Stimulated activated CD4-positive, alpha-beta T cell treated with anti-CD3 and anti-CD28 coated beads, Interleukin-1b, Interleukin-23, amount 100 ng/mL, for 24 hours (primary cell): ENCODE data around the gene TFR2.
"Not testable (repeated sequence)": the region's sequence is repeated elsewhere in the genome, so short reads cannot be mapped to it uniquely, and the experiment has no call there.

Experiments used
- DNase-seq, 4 experiments: peaks; one replicate each; pipeline ENCODE4 v3.0.0-alpha.2; 2020; ENCODE audit warnings: low read depth in 4 of 4, low spot score in 1 of 4

The TFR2 gene

GRCh38 chr7:100678291-100678984, 37.1 kb upstream of the TFR2 start:
- no peak for DNase-seq

- DNase-seq: no peak
These were observed 36.2 kb upstream of the TFR2 start for GRCh38 chr7:100677308-100678267.

- no peak for DNase-seq
These were observed 35.4 kb upstream of the TFR2 start for GRCh38 chr7:100676501-100677306.

GRCh38 chr7:100675581-100676350, 34.4 kb upstream of the TFR2 start:
- peak; percentile 42 to 78 (median 54) for DNase-seq

- no peak for DNase-seq
These were observed 33.7 kb upstream of the TFR2 start for GRCh38 chr7:100675105-100675451.

GRCh38 chr7:100674411-100675104, 33.2 kb upstream of the TFR2 start:
- DNase-seq: no peak

- no peak for DNase-seq
These were observed 32.6 kb upstream of the TFR2 start for GRCh38 chr7:100673942-100674410.

GRCh38 chr7:100673302-100673941, 32.1 kb upstream of the TFR2 start, which contains the start of gene GNB2:
Gene GNB2 (plus strand): TSS chr7:100673740. CDS start chr7:100676266, 2,526 bp downstream.
- peak; percentile 98 to 99 (median 98) for DNase-seq

- DNase-seq: no peak
These were observed 30.3 kb upstream of the TFR2 start for GRCh38 chr7:100671353-100672327.

GRCh38 chr7:100670074-100670473, 28.7 kb upstream of the TFR2 start:
- DNase-seq: no peak

GRCh38 chr7:100669106-100669505, 27.8 kb upstream of the TFR2 start:
- DNase-seq: not testable (repeated sequence)

- no peak for DNase-seq
These were observed 26.7 kb upstream of the TFR2 start for GRCh38 chr7:100668069-100668449.

- no peak for DNase-seq
These were observed 26.1 kb upstream of the TFR2 start for GRCh38 chr7:100667331-100668068.

- DNase-seq: no peak
These were observed 23.9 kb upstream of the TFR2 start for GRCh38 chr7:100665168-100665726.

GRCh38 chr7:100662194-100662776, 20.9 kb upstream of the TFR2 start:
- DNase-seq: not testable (repeated sequence)

- peak in 1 of 4 experiments; percentile 61 for DNase-seq
These were observed 14.7 kb upstream of the TFR2 start, which contains the start of gene ACTL6B for GRCh38 chr7:100655908-100656674. Gene ACTL6B (minus strand): TSS chr7:100656448. CDS start chr7:100656354, 94 bp downstream.
